Vagina (tissue), 2 donors: ENCODE measurements around the gene PMEPA1. TPM values are rescaled to one million over a fixed set of nuclear protein-coding genes. Genes with fewer than 3 reads are reported as not detected.

Source experiments
- DNase-seq, 2 donors: peaks; one replicate each; pipeline ENCODE4 v3.0.0-alpha.2; 2017; ENCODE audit errors: extremely low spot score in 2 of 2
- H3K27ac ChIP-seq: fragments of 200-600 bp; sonication (generic); one replicate; pipeline ENCODE4 v1.5.1; 2019
- H3K27me3 ChIP-seq: fragments of 200-600 bp; sonication (generic); one replicate; pipeline ENCODE4 v1.5.1; 2019
- H3K36me3 ChIP-seq, 2 donors: fragments of 200-600 bp; sonication (generic); one replicate each; pipeline ENCODE4 v1.5.1; 2017 to 2019
- H3K4me1 ChIP-seq: fragments of 200-600 bp; sonication (generic); one replicate; pipeline ENCODE4 v1.5.1; 2019
- H3K4me3 ChIP-seq, 2 donors: fragments of 200-600 bp; sonication (generic); 1 replicate in 1 of 2; 2 replicates in 1 of 2; pipeline ENCODE4 v1.5.1; 2016 to 2019
- H3K9me3 ChIP-seq: fragments of 200-600 bp; sonication (generic); one replicate; pipeline ENCODE4 v1.5.1; 2019
- CTCF ChIP-seq, 3 experiments: fragments of 450-650 bp in 2 of 3; fragments of 200-600 bp in 1 of 3; sonication (generic) in 1 of 3; IDR thresholded peaks; one replicate each; pipeline ENCODE4 v1.5.1; 2017 to 2019; ENCODE audit warnings: antibody characterized with exemption in 3 of 3, mild to moderate bottlenecking in 2 of 3, moderate library complexity in 2 of 3
- POLR2A ChIP-seq, 2 donors: fragments of 450-650 bp; IDR thresholded peaks; one replicate each; pipeline ENCODE4 v1.6.1; 2017; ENCODE audit warnings: antibody characterized with exemption in 2 of 2, mild to moderate bottlenecking in 2 of 2, moderate library complexity in 2 of 2
- POLR2AphosphoS5 ChIP-seq, 2 donors: sonication (generic); formaldehyde crosslinking; IDR thresholded peaks; one replicate each; pipeline ENCODE4 v1.9.0; 2017; ENCODE audit warnings: antibody characterized with exemption in 2 of 2, mild to moderate bottlenecking in 2 of 2, low read depth in 1 of 2; ENCODE audit not compliant: insufficient read depth in 1 of 2
- intact Hi-C: fragments of 100-400 bp; cut with DNase I; formaldehyde crosslinking; loops from one replicate; pipeline ENCODE4 v1.15.1; 2023
- total RNA-seq: library from RNA; depleted of rRNA; stranded (reverse); fragments of >200 nt; gene quantifications from one replicate; pipeline ENCODE4 v1.2.3, GENCODE V29; 2016

Gene PMEPA1
- total RNA-seq, 1 donor from 2014 or later = 11.3 TPM

- H3K4me3 ChIP-seq = no peak overlapping the region
- H3K36me3 ChIP-seq = no peaks in the 10 kb centered on the region
- TF ChIP-seq POLR2AphosphoS5 (IDR thresholded peaks at IDR 0.05; ENCODE audit: insufficient read depth in 1 of 2, low read depth in 1 of 2) (no peak), CTCF (IDR thresholded peaks at IDR 0.05) (no peak), POLR2A (IDR thresholded peaks at IDR 0.05) (no peak)
- no peak overlapping the region for H3K27ac ChIP-seq
- peaks cover 13% of the 10 kb centered on the region for H3K4me1 ChIP-seq
- no peak for DNase-seq
- intact Hi-C loops = no loop called here
- no peaks in the 10 kb centered on the region for H3K27me3 ChIP-seq
- H3K9me3 ChIP-seq = no peaks in the 10 kb centered on the region
Observed at GRCh38 chr20:57719951-57720350, 10.1 kb upstream of the PMEPA1 start.

GRCh38 chr20:57718490-57719009, 8.7 kb upstream of the PMEPA1 start:
- H3K27me3 ChIP-seq = no peaks in the 10 kb centered on the region
- peak overlapping the region; percentile 28 to 37 for H3K4me3 ChIP-seq
- no peak for TF ChIP-seq POLR2A (IDR thresholded peaks at IDR 0.05)
- peak; percentile 81 to 92 for TF ChIP-seq POLR2AphosphoS5 (IDR thresholded peaks at IDR 0.05; ENCODE audit: insufficient read depth in 1 of 2, low read depth in 1 of 2)
- no peaks in the 10 kb centered on the region for H3K36me3 ChIP-seq
- H3K27ac ChIP-seq = peak overlapping the region; percentile 20
- DNase-seq = peak in 1 of 2 donors; percentile 99
- H3K9me3 ChIP-seq = no peaks in the 10 kb centered on the region
- intact Hi-C loops = no loop called here
- H3K4me1 ChIP-seq = peaks cover 20% of the 10 kb centered on the region

GRCh38 chr20:57717797-57718196, 8.0 kb upstream of the PMEPA1 start:
- TF ChIP-seq POLR2AphosphoS5 (IDR thresholded peaks at IDR 0.05; ENCODE audit: insufficient read depth in 1 of 2, low read depth in 1 of 2) = no peak
- no peak for TF ChIP-seq CTCF (IDR thresholded peaks at IDR 0.05)
- TF ChIP-seq POLR2A (IDR thresholded peaks at IDR 0.05) = no peak
- Histone ChIP-seq H3K27ac (no peak overlapping the region), H3K4me1 (peaks cover 27% of the 10 kb centered on the region), H3K9me3 (no peaks in the 10 kb centered on the region), H3K4me3 (peak overlapping the region in 1 of 2 donors; percentile 28), H3K36me3 (no peaks in the 10 kb centered on the region), H3K27me3 (no peaks in the 10 kb centered on the region)
- intact Hi-C loops = no loop called here
- DNase-seq = no peak

- H3K27me3 ChIP-seq = no peaks in the 10 kb centered on the region
- TF ChIP-seq POLR2A (IDR thresholded peaks at IDR 0.05) (no peak), CTCF (IDR thresholded peaks at IDR 0.05) (no peak), POLR2AphosphoS5 (IDR thresholded peaks at IDR 0.05; ENCODE audit: insufficient read depth in 1 of 2, low read depth in 1 of 2) (no peak)
- H3K36me3 ChIP-seq = no peaks in the 10 kb centered on the region
- intact Hi-C loops = no loop called here
- DNase-seq = no peak
- H3K9me3 ChIP-seq = no peaks in the 10 kb centered on the region
- H3K4me3 ChIP-seq = no peak overlapping the region
- H3K27ac ChIP-seq = no peak overlapping the region
- peaks cover 34% of the 10 kb centered on the region for H3K4me1 ChIP-seq
Observed at GRCh38 chr20:57716901-57717300, 7.1 kb upstream of the PMEPA1 start.

- TF ChIP-seq POLR2A (IDR thresholded peaks at IDR 0.05) (no peak), POLR2AphosphoS5 (IDR thresholded peaks at IDR 0.05; ENCODE audit: insufficient read depth in 1 of 2, low read depth in 1 of 2) (no peak), CTCF (IDR thresholded peaks at IDR 0.05) (no peak)
- Histone ChIP-seq H3K27me3 (no peaks in the 10 kb centered on the region), H3K36me3 (no peaks in the 10 kb centered on the region), H3K27ac (no peak overlapping the region), H3K4me3 (no peak overlapping the region), H3K9me3 (no peaks in the 10 kb centered on the region), H3K4me1 (peaks cover 40% of the 10 kb centered on the region)
- intact Hi-C loops = no loop called here
- no peak for DNase-seq
Observed at GRCh38 chr20:57716202-57716601, 6.4 kb upstream of the PMEPA1 start.
